ENCODE data around the gene STOM. TPM values are rescaled to one million over a fixed set of nuclear protein-coding genes. Genes with fewer than 3 reads are reported as not detected.

The STOM gene
- total RNA-seq, 1 donor from 2014 or later, result 15.1 TPM

GRCh38 chr9:121305269-121305994, 64.6 kb downstream of the STOM start:
- DNase-seq (ENCODE audit: low spot score in 2 of 2) (no peak), FAIRE-seq (no peak)

GRCh38 chr9:121304707-121305106, 65.3 kb downstream of the STOM start:
- DNase-seq (ENCODE audit: low spot score in 2 of 2) (no peak), FAIRE-seq (no peak)

- no peak for DNase-seq (ENCODE audit: low spot score in 2 of 2)
- no peak for FAIRE-seq
Observed at GRCh38 chr9:121303456-121304451, 66.3 kb downstream of the STOM start.

DNA sequence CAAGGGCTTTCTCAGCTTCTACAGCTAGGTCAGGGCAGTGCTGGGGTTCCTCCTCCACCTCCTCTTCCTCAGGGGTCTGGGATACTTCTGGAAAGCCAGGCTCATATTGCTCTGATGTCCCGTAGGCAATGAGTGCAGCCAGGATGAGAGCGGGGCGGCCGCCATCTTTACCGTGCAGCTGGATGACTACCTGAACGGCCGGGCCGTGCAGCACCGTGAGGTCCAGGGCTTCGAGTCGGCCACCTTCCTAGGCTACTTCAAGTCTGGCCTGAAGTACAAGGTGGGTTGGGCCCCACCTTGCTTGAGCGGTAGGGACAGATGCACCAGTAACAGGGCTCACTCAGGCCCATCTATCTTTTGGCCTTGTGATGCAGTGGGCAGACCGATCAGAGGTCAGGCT, 67.3 kb downstream of the STOM start:
- DNase-seq (ENCODE audit: low spot score in 2 of 2) (no peak), FAIRE-seq (no peak)

DNA sequence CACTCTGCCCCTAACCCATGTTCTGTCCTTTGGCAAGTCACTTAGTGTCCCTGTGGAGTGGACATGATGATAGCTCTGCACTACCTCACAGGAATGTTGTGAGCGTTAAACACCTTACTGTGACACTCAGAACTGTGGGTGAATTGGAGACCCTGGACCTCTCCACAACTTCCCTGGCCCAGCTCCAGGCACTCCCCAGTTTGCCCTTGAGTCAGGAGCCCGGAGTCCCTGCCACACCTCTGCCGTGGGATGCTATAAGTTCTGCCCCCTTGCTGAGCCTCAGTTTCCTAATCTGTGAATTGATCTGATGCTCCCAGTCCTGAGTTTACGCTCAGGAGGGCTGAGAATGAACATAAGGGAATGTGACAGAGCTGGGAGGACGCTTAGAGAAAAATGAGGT, 67.7 kb downstream of the STOM start:
- DNase-seq (ENCODE audit: low spot score in 2 of 2) (no peak), FAIRE-seq (no peak)

DNA sequence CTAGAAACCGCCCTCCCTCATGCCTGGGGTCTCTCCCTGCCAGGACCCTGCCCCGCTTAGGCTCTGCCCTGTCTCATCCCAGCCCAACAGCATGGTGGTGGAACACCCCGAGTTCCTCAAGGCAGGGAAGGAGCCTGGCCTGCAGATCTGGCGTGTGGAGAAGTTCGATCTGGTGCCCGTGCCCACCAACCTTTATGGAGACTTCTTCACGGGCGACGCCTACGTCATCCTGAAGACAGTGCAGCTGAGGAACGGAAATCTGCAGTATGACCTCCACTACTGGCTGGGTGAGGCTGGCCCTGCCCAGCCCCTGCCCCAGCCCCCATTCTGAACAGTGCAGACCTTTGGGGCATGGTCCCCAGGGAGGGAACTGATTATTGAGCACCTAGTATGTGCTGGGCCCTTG, 68.2 kb downstream of the STOM start:
- DNase-seq (ENCODE audit: low spot score in 2 of 2), result no peak

GRCh38 chr9:121300283-121301119, 69.5 kb downstream of the STOM start:
- no peak for FAIRE-seq
- no peak for DNase-seq (ENCODE audit: low spot score in 2 of 2)

More for the DNA sequence above, 68.2 kb downstream of the STOM start:
- FAIRE-seq, result no peak

GRCh38 chr9:121299467-121300282, 70.4 kb downstream of the STOM start:
- FAIRE-seq, result no peak
- DNase-seq (ENCODE audit: low spot score in 2 of 2), result peak; percentile 74 to 83

DNA sequence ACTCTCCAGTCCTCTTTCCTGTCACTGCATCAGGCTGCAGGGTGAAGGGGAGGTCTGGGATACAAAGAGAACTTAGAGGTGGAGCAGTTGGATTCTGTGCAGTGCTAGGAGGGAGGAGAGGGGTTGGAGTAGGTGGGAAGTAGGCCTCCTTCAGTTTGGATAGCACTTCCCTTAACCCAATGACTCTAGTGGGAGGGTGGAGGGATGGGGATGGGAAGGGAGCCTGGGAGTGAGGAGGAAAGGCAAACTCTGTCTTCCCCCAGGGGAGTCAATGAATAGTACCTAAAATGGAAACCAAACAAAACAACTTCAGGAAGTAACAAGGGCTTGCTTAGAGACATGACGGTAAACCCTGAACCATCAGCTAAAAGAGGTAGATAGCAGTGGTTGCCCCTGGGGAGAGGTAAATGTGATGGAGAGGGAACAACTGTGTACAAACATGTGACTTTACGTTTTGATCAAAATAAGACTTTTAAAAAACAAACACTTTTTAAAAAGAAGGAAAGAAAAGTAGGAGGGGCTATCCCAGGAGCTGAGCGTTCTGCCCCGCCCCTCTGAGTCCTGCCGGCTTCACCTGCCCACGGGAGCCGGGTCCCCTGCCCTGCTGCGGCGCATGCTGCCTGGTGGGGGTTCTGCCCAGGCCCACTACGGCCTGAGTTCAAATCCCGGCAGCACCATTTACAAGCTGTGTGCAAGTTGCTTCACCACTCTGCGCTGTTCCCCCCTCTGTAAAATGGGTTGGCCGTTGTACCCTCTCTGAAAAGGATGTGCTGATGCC, 71.2 kb downstream of the STOM start:
- DNase-seq (ENCODE audit: low spot score in 2 of 2) (no peak), FAIRE-seq (no peak)

DNA sequence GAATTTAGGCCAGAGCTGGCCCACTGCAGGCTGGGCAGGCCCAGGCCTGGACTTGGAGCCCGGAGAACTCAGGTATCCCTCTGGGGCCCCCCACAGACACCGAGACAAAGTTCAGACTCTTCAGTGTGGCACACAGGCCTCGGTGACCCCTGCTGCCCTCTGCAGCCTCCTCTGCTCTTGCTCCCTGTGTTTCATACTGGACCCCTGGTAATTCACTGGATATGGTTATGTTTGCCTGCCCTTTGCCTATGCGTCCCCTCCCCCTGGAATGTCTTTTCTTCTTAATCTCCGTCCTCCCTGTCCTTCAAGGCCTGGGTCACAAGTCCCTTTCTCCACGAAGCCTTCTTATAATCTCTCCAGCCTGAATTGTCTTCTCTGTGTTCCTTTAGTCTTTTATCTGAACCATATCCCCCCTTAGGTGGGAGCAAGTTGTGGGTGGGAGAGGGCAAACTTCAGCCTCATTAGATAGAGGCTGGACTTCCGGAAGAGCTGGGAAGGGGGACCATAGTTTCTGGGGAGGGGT, 72.0 kb downstream of the STOM start:
- DNase-seq (ENCODE audit: low spot score in 2 of 2), result no peak
- FAIRE-seq, result no peak

- DNase-seq (ENCODE audit: low spot score in 2 of 2) (no peak), FAIRE-seq (no peak)
Observed at GRCh38 chr9:121297389-121297788, 72.7 kb downstream of the STOM start.

DNA sequence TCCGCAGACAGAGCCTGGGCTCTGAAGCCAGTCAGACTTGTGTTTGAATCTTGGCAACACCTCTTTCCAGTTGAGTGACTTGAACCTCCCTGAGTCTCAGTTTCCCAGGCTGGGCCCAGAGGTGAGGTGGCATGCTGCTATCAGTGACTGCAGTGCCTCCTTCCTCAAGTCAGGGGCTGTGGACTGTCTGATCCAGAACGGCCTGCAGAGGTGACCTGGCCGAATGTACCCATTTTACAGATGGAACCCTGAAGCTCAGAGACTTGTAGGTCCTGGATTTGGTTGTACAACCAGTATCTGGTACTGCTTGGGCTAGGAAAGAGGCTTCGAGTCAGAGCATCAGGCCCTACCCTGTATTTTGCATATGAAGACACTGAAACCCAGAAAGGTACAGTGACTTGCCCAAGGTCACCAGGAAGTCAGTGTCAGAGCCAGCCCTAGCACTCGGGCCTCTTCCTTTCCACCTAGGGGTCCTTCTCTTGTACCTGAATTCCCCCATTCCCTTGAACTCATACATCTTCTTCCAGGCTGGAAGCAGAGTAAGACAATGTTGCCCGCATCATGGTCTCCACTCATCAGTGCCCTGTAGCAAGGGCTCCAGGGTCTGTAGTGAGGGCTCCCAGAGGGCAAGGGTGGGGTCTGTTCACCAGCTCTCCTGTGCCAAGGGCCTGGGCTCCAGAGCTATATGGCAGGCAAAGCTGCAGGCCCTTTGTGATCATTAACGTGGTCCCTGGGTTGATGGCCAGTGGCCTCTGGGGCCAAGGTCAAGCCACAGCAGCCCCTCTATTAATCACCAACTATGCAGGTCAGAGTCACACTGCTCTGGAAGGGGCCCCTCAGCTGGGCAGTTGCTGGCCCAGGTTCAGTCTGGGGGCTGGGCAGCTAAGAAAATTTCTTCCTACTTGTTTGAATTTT, 73.6 kb downstream of the STOM start:
- no peak for FAIRE-seq

DNA sequence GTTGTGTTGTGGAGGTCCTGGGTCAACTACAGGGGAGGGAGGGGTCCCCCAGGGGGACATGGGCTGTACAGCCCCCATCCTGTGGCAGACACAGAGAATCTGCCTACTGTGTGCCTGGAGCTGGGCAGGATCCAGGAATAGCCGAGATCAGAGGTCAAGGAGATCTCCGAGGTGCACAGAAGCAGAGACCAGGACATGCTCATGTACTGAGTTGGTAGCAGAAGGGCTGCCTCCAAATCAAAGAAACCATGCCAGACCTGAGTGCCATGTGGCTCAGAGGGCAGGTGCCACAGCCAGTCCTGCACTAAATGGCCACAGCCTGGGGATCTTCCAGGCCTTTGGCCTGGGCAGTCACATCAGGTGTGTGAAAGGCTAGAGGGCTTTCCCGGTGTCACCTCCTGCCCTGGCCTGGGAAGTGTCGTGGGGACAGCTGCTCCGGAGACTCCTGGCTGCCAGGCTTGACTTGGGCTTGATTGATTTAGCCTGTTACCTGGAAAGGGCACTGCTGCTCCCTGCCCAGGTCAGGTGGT, 74.3 kb downstream of the STOM start:
- FAIRE-seq (no peak), DNase-seq (ENCODE audit: low spot score in 2 of 2) (no peak)

More for the DNA sequence above, 73.6 kb downstream of the STOM start:
- no peak for DNase-seq (ENCODE audit: low spot score in 2 of 2)

DNA sequence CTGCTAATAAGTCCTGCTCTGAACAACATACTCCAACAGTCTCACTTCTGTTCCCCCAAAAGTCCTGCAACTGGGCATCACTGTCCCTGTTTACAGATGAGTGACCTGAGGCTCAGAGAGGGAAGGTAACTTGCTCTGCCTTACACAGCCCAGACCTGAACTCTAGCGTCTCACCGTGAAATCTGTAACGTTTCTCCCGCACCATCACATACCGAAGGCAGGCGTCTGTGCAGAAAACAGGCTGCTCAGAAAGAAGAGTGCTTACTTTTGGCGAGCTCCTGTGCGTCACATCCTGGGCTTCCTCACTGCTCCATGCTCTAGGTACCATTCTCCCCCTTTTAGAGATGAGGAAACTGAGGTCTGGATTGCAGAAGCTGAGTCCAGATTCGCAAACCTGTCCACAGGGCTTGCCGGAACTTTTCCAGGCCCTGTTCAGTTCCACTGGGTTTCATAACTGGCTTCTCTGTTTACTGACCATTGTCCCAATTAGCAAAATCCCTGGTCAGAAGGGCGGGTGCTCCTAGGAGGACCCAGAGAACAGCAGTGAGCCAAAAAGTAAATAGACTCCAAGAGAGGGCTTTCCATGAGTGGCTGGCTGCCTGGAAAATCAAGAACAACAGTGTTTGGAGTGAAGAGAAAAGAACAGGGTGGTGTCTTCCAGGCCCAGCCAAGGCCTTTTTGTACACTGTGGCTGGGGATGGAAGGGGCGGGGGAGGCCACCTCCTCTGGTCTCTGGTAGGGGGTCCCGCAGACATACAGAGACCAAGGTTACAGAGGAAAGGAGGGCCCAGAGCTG, 75.0 kb downstream of the STOM start:
- FAIRE-seq, result no peak
- no peak for DNase-seq (ENCODE audit: low spot score in 2 of 2)

DNA sequence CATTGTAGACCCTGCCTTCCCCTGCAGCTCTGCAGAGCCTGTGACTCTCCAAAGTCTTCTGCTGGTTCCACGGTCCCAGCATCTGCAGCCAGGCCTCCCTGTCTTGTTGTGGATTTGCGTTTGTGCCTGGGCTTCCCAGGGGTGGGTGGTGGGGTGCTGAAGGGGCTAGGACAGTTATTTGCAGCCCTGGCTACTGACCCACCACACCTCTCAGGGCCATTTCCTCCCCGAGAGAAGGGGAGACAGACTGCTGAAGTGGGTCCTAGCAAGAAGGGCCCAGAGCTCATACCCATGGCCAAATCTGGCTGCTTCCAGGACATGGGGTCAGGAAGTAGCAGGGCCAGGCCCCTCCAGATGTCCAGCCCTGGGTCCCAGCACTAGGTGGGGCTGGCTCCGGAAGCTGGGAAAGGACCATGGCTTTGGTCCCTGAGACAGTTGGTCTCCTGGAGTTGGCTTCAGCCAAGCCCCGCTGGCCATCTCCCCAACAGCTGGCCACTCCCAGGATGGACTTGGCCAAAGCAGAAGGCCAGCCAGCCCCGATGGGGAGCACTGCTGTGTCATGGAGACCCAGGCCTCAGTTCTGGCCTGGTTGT, 75.8 kb downstream of the STOM start:
- no peak for DNase-seq (ENCODE audit: low spot score in 2 of 2)
- no peak for FAIRE-seq

DNA sequence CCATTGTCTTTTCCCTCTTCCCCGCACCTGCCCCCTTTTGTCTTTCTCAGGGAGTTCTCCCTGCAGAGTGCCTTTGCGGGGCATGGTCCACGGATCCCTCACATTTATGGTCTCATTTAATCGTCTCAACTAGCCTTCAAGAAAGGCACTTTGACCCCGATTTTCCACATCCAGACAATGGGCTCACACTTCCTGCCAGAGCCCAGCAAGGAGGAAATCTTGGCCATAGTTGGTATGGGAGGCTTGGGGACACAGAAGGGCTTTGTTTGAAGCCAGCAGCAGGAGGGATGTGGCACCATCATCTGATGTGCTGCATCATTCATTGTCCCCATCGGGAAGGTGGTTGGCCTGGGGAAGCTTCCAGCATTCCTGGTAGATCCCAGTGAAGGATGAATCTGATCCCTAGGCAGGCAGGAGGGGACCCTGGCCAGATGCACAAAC, 77.2 kb downstream of the STOM start:
- no peak for DNase-seq (ENCODE audit: low spot score in 2 of 2)
- FAIRE-seq, result no peak

All from frontal cortex (tissue), 4 donors.